ENCODE results near the gene CYP1A1.

DNA sequence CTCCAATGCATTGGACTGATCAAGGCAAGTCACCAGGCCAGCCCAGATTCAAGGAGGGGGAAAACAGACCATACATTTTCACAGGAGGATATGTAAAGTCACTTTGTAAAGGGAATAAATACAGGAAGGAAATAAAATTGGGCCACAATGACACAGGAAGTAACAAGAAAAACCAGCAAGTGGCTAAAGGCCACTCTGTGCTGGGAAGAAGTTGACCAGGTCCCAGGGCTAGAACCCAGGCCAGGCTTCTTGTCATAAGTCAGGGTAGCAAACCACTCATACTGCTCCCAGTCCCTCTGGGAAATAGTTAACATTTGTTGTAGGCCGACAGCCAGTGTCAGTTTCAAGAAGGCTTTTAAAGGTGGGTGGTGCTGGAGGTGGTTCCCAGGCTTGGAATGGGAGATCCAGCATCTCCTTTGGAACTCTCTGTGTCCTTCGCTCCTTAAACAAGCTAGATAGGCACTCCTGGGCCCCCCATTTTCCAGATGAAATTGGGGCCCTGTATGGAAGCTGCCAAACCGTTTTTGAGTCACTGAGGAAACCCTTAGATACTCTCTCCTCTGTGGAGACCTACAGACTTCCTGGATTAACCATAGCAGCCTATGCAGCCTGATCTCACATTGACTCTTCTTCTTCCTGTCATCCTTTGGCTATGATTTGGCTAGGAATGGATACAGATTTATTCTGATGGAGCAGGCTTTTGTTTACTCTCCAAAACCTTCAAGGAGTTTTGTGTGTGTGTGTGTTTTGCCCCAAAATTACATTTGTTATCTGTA, 14.8 kb downstream of the CYP1A1 start:
- TF ChIP-seq, protein P1, sequence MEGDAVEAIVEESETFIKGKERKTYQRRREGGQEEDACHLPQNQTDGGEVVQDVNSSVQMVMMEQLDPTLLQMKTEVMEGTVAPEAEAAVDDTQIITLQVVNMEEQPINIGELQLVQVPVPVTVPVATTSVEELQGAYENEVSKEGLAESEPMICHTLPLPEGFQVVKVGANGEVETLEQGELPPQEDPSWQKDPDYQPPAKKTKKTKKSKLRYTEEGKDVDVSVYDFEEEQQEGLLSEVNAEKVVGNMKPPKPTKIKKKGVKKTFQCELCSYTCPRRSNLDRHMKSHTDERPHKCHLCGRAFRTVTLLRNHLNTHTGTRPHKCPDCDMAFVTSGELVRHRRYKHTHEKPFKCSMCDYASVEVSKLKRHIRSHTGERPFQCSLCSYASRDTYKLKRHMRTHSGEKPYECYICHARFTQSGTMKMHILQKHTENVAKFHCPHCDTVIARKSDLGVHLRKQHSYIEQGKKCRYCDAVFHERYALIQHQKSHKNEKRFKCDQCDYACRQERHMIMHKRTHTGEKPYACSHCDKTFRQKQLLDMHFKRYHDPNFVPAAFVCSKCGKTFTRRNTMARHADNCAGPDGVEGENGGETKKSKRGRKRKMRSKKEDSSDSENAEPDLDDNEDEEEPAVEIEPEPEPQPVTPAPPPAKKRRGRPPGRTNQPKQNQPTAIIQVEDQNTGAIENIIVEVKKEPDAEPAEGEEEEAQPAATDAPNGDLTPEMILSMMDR (conservative IDR thresholded peaks at IDR 0.05 in 1 of 2, IDR thresholded peaks at IDR 0.05 in 1 of 2; ENCODE audit: extremely low read depth in 1 of 2, insufficient read depth in 1 of 2, low read depth in 1 of 2, low read length in 2 of 2) = no peak
- TF ChIP-seq EZH2 (IDR thresholded peaks at IDR 0.05; ENCODE audit: borderline replicate concordance, low read length) = no peak
